GM13977 (cell line): ENCODE data around the gene PLXNB1.
A peak's percentile ranks its signal among the peaks of the same experiment; 100 is the strongest.

Experiments
- DNase-seq: peaks from one replicate; pipeline ENCODE4 v3.0.0; 2012; ENCODE audit warnings: low spot score
- CTCF ChIP-seq: IDR thresholded peaks from 2 replicates; pipeline ENCODE4 v1.5.1; 2012; ENCODE audit warnings: mild to moderate bottlenecking, control low read depth; ENCODE audit not compliant: insufficient read depth; ENCODE audit errors: extremely low read depth, missing control alignments
- in situ Hi-C: fragments of 300-500 bp; cut with MboI; formaldehyde crosslinking; loops from one replicate; pipeline ENCODE4 v1.12.0; 2022; ENCODE audit warnings: low sequenced_read_pairs, low pct_unique_long_range_greater_than_20kb, mixed read lengths, inconsistent platforms; ENCODE audit not compliant: unreplicated experiment

Gene PLXNB1

GRCh38 chr3:48398701-48399386, 31.0 kb downstream of the PLXNB1 start:
- DNase-seq = peak; percentile 6
- TF ChIP-seq CTCF = no peak
- in situ Hi-C loops = no loop called here

GRCh38 chr3:48397767-48398681, 31.9 kb downstream of the PLXNB1 start:
- DNase-seq = no peak
- in situ Hi-C loops = no loop called here
- no peak for TF ChIP-seq CTCF

GRCh38 chr3:48395714-48396113, 34.2 kb downstream of the PLXNB1 start:
- no peak for TF ChIP-seq CTCF
- in situ Hi-C loops = no loop called here

GRCh38 chr3:48394391-48394790, 35.5 kb downstream of the PLXNB1 start:
- DNase-seq = no peak
- no peak for TF ChIP-seq CTCF
- in situ Hi-C loops = no loop called here

More at GRCh38 chr3:48395714-48396113, 34.2 kb downstream of the PLXNB1 start:
- DNase-seq = no peak

- no peak for DNase-seq
- no peak for TF ChIP-seq CTCF
- in situ Hi-C loops = no loop called here
Observed at GRCh38 chr3:48388966-48389365, 40.9 kb downstream of the PLXNB1 start.

- in situ Hi-C loops = no loop called here
- DNase-seq = no peak
- no peak for TF ChIP-seq CTCF
Observed at GRCh38 chr3:48387634-48388033, 42.3 kb downstream of the PLXNB1 start.
